ENCODE data around the gene ZNF865. TPM values are rescaled to one million over a fixed set of nuclear protein-coding genes. Genes with fewer than 3 reads are reported as not detected.
"Not testable (repeated sequence)": the region's sequence is repeated elsewhere in the genome, so short reads cannot be mapped to it uniquely, and the experiment has no call there.

Gene ZNF865
- total RNA-seq: 0.53 and 0.64 TPM in 2 replicates

DNA sequence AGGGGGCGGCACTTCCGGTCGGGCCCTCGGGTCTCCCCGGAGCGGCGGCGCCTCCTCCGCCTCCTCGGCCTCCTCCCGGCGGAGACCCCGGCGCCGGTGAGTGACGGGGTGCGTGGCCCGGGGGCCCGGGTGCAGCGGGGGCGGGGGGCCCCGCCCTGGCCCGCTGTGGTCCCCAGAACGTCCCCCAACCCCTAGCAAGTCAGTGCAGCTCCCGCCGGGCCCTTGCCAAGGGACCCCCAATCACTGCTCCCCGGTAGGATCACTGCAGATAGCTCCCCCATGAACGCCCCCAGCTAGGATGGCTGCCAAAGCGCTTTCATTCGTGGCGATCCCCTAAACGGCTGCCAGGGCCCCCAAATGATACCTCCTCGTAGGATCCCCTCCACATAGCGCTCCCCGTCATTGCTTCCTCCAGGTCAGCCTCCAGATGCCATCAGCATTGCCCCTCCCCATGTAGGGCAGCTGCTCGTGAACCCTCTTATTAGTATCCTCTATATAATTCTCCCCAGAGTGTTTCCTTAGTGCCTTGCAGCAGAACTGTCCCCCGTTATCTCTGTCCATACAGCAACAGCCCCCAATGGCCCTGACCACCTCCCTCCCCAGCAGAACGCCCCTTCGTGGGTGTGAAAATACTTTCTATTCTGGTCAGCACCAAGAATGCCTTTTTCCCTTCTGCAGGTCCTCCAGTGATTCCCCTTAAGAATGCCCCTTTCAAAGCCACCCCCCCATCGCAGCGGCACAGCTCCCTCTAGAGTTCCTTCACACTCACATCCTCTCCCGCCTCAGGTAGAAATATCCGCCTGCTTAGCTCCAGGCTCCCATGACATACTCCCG is at the start of gene ZNF865:
Gene ZNF865 (plus strand): TSS at position 11 of the 834 bp plus-strand sequence. CDS start 7,972 bp downstream, outside the sequence.
- FAIRE-seq (no peak), DNase-seq (ENCODE audit: low read depth) (peak; percentile 78)
- Histone ChIP-seq H3K36me3 (ENCODE audit: control insufficient read depth, insufficient read depth, low read length) (peaks cover 13% of the 10 kb centered on the region), H3K4me3 (ENCODE audit: low read depth, low read length) (peak within 1 kb of the TSS; percentile 62), H3K27me3 (ENCODE audit: control insufficient read depth, insufficient read depth, low read length) (no peaks in the 10 kb centered on the region)
- TF ChIP-seq, protein P1, sequence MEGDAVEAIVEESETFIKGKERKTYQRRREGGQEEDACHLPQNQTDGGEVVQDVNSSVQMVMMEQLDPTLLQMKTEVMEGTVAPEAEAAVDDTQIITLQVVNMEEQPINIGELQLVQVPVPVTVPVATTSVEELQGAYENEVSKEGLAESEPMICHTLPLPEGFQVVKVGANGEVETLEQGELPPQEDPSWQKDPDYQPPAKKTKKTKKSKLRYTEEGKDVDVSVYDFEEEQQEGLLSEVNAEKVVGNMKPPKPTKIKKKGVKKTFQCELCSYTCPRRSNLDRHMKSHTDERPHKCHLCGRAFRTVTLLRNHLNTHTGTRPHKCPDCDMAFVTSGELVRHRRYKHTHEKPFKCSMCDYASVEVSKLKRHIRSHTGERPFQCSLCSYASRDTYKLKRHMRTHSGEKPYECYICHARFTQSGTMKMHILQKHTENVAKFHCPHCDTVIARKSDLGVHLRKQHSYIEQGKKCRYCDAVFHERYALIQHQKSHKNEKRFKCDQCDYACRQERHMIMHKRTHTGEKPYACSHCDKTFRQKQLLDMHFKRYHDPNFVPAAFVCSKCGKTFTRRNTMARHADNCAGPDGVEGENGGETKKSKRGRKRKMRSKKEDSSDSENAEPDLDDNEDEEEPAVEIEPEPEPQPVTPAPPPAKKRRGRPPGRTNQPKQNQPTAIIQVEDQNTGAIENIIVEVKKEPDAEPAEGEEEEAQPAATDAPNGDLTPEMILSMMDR (IDR thresholded peaks at IDR 0.05; ENCODE audit: insufficient read depth, low read length, severe bottlenecking): peak; percentile 86

DNA sequence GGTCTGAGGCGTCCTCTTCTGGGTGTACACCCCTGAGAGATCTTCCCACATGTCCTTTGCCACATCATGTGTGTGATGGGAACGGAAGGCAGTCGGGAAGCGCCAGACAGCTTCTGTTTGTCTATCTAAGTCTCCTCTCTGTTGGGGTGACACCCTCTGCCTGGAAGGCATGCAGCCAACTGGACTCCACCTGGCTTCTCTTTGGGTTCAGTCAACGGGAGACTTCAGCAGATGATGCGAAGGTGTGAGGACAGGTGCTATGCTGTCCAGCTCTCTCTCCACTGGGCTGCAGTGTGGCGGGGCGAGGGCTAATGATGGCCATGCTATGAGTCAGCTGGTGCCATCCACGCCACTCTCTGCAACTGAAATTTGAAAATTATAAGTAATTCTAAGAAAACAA is 45.8 kb upstream of the ZNF865 start:
- Histone ChIP-seq H3K27me3 (ENCODE audit: control insufficient read depth, insufficient read depth, low read length) (peaks cover 4% of the 10 kb centered on the region), H3K4me3 (ENCODE audit: low read depth, low read length) (no peak overlapping the region), H3K36me3 (ENCODE audit: control insufficient read depth, insufficient read depth, low read length) (no peaks in the 10 kb centered on the region)
- FAIRE-seq (no peak), DNase-seq (ENCODE audit: low read depth) (no peak)
- TF ChIP-seq, protein P1 (IDR thresholded peaks at IDR 0.05; ENCODE audit: insufficient read depth, low read length, severe bottlenecking): no peak

DNA sequence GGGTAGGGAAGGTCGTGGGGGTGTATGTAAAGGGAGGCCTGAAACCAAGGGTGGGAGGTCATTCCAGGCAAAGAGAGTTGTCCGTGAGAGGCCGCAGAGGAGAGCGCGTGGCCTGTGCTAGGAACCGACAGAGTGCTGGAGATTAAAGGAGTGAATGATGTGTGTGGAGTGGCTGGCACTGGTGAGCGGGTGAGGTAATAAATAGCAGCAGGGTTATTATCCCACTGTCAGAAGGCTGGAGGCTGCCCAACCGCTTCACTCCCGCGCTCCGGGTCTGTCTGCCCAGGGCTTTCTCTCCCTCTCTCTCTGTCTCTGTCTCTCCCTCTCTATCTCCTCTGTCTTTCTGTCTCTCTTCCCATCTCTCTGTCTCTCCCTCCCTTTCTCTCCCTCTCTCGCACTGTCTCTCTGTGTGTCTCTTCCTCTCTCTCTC is 42.2 kb upstream of the ZNF865 start:
- FAIRE-seq (no peak), DNase-seq (ENCODE audit: low read depth) (no peak)
- H3K36me3 ChIP-seq (ENCODE audit: control insufficient read depth, insufficient read depth, low read length): no peaks in the 10 kb centered on the region
- H3K27me3 ChIP-seq (ENCODE audit: control insufficient read depth, insufficient read depth, low read length): peaks cover 4% of the 10 kb centered on the region
- H3K4me3 ChIP-seq (ENCODE audit: low read depth, low read length): no peak overlapping the region
- TF ChIP-seq, protein P1 (IDR thresholded peaks at IDR 0.05; ENCODE audit: insufficient read depth, low read length, severe bottlenecking): no peak

DNA sequence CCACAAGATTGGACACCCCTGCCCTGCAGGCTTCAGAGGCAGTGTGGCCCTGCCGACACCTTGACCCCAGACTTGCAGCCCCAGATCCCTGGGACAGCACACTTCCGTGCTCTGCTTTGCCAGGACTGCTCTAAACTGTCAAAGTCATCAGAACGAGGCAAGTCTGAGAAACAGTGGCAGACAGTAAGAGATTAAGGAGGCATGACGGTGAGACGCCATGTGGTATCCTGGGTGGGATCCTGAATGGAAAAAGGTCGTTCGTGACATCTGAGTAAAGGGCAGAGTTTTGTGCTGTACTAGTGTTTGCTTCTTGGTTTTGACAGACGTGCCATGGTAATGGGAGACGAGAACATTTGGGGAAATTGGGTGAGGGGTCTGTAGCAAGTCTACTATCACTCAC is 38.6 kb upstream of the ZNF865 start:
- Histone ChIP-seq H3K4me3 (ENCODE audit: low read depth, low read length) (no peak overlapping the region), H3K36me3 (ENCODE audit: control insufficient read depth, insufficient read depth, low read length) (no peaks in the 10 kb centered on the region), H3K27me3 (ENCODE audit: control insufficient read depth, insufficient read depth, low read length) (peaks cover 4% of the 10 kb centered on the region)
- TF ChIP-seq, protein P1 (IDR thresholded peaks at IDR 0.05; ENCODE audit: insufficient read depth, low read length, severe bottlenecking): no peak
- FAIRE-seq (no peak), DNase-seq (ENCODE audit: low read depth) (no peak)

DNA sequence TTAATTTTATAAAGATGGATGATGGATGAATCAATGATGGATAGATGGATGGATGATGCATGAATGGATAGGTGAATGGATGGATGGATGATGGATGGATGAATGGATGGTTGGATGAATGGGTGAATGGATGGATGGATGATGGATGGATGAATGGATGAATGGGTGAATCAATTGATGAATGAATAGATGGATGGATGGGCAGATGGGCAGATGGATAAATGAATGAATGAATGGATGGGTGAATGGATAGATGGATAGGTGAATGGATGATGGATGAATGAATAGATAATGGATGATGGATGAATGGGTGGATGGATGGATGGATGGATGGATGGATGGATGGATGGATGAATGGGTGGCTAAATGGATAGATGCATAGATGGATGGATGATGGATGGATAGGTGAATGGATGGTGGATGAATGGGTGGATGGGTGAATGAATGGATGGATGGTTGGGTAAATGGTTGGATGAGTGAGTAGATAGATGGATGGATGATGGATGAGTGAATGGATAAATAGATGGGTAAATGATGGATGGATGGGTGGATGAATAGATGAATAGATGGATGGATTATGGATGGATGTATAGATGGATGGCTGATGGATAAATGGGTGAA is 37.6 kb upstream of the ZNF865 start:
- FAIRE-seq (no peak), DNase-seq (ENCODE audit: low read depth) (no peak)

DNA sequence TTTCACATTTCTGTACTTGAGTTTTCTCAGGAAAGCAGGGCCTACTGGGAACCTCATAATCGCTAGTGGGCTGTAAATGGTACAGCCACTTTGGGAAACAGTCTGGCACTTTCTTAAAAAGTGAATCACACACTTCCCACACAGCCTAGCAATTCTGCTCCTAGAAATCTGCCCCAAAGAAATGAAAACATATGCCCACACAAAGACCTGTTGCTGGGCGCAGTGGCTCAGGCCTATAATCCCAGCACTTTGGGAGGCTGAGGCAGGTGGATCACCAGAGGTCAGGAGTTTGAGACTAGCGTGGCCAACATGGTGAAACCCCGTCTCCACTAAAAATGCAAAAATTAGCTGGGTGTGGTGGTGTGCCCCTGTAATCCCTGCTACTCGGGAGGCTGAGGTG is 36.0 kb upstream of the ZNF865 start:
- H3K27me3 ChIP-seq (ENCODE audit: control insufficient read depth, insufficient read depth, low read length); H3K4me3 ChIP-seq (ENCODE audit: low read depth, low read length); FAIRE-seq; H3K36me3 ChIP-seq (ENCODE audit: control insufficient read depth, insufficient read depth, low read length); DNase-seq (ENCODE audit: low read depth): not testable (repeated sequence)

More for the DNA sequence above, 37.6 kb upstream of the ZNF865 start:
- Histone ChIP-seq H3K36me3 (ENCODE audit: control insufficient read depth, insufficient read depth, low read length) (no peaks in the 10 kb centered on the region), H3K27me3 (ENCODE audit: control insufficient read depth, insufficient read depth, low read length) (peaks cover 4% of the 10 kb centered on the region), H3K4me3 (ENCODE audit: low read depth, low read length) (no peak overlapping the region)
- TF ChIP-seq, protein P1 (IDR thresholded peaks at IDR 0.05; ENCODE audit: insufficient read depth, low read length, severe bottlenecking): no peak

DNA sequence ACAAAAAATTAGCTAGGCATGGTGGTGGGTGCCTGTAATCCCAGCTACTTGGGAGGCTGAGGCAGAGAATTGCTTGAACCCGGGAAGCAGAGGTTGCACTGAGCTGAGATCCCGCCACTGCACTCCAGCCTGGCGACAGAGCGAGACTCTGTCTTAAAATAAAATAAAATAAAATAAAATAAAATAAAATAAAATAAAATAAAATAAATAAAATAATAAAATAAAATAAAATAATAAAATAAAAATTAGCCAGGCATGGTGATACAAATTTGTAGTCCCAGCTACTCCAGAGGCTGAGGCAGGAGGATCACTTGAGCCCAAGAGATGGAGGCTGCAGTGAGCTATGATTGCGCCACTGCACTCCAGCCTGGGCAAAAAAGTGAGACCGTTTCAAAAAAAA is 31.5 kb upstream of the ZNF865 start:
- FAIRE-seq; H3K27me3 ChIP-seq (ENCODE audit: control insufficient read depth, insufficient read depth, low read length); H3K36me3 ChIP-seq (ENCODE audit: control insufficient read depth, insufficient read depth, low read length); DNase-seq (ENCODE audit: low read depth); H3K4me3 ChIP-seq (ENCODE audit: low read depth, low read length): not testable (repeated sequence)
